A549 (cell line): ENCODE data around the gene CCNL1.

Experiments
- BHLHE40 ChIP-seq: IDR thresholded peaks from 2 replicates; pipeline ENCODE4 v1.6.1; 2012; ENCODE audit warnings: low read depth, low read length, inconsistent platforms
- CHD4 ChIP-seq: fragments of 200-600 bp; sonication (generic); IDR thresholded peaks from 2 replicates; pipeline ENCODE4 v1.6.1; 2016; ENCODE audit warnings: antibody characterized with exemption, mild to moderate bottlenecking, borderline replicate concordance
- EP300 ChIP-seq, 2 experiments: fragments of >200 bp; sonication (Bioruptor Twin); formaldehyde crosslinking; IDR thresholded peaks; 2 replicates in 1 of 2; 3 replicates in 1 of 2; pipeline ENCODE4 v1.6.1; 2016 to 2017
- JUN ChIP-seq, 2 experiments: fragments of >200 bp; sonication (Bioruptor Twin); formaldehyde crosslinking; IDR thresholded peaks; 2 replicates in 1 of 2; 3 replicates in 1 of 2; pipeline ENCODE4 v1.6.1; 2016 to 2017
- TF ChIP-seq, protein P1 (sequence below): fragments of >200 bp; sonication (Bioruptor Twin); formaldehyde crosslinking; IDR thresholded peaks from 3 replicates; pipeline ENCODE4 v1.5.1; 2016
- TF ChIP-seq, protein P2 (sequence below): IDR thresholded peaks from 2 replicates; pipeline ENCODE4 v1.6.1; 2012

DNA sequence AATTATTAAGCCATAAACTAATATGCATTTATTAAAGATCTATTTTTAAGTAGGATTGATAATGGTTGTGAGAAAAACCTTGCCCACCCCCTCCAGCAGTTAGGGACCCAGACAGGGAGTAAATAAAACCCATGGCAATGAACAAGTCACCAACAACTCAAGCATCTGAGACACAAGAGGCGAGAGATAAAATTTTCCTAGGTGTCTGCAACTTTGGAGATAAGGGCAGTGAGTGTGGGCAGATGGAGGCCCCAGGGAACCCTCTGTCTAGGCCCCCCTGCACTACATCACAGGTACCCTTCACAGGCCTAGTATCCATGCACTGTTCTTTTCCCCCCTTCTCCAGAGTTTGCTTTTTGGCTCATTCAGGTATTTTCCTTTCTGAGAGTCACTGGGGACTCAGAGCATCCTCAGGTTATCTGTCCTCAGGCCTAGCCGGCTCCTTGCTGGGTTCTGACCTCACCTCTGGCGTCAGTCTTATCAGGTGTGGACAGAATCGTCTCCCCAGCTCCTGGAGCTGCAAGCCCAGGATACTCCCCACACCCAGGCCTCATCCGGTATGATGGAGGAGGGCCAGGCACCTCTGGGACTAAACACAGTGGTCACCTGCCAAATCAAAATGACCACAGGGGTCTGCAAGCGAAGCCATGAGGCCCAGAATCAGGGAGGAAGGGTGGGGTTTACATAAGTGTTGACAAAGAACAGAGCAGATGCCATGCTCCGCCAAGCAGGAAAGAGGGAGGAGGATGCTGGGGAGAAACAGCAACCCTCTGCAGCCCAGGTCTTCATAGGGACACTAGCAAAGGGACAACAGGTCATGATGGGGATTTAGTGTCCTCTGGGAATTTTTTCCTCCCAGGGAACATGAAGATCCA, 50.4 kb downstream of the CCNL1 start:
- TF ChIP-seq, protein P1, sequence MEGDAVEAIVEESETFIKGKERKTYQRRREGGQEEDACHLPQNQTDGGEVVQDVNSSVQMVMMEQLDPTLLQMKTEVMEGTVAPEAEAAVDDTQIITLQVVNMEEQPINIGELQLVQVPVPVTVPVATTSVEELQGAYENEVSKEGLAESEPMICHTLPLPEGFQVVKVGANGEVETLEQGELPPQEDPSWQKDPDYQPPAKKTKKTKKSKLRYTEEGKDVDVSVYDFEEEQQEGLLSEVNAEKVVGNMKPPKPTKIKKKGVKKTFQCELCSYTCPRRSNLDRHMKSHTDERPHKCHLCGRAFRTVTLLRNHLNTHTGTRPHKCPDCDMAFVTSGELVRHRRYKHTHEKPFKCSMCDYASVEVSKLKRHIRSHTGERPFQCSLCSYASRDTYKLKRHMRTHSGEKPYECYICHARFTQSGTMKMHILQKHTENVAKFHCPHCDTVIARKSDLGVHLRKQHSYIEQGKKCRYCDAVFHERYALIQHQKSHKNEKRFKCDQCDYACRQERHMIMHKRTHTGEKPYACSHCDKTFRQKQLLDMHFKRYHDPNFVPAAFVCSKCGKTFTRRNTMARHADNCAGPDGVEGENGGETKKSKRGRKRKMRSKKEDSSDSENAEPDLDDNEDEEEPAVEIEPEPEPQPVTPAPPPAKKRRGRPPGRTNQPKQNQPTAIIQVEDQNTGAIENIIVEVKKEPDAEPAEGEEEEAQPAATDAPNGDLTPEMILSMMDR = no peak
- TF ChIP-seq, protein P2, sequence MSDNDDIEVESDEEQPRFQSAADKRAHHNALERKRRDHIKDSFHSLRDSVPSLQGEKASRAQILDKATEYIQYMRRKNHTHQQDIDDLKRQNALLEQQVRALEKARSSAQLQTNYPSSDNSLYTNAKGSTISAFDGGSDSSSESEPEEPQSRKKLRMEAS = no peak
- TF ChIP-seq EP300 (IDR thresholded peaks at IDR 0.05) (no peak), CHD4 (no peak), JUN (IDR thresholded peaks at IDR 0.05) (no peak), BHLHE40 (no peak)
